IMR-90 (cell line): ENCODE measurements around the gene TSKU. TPM values are rescaled to one million over a fixed set of nuclear protein-coding genes. Genes with fewer than 3 reads are reported as not detected.
A peak's percentile ranks its signal among the peaks of the same experiment; 100 is the strongest.

Experiments used
- ATAC-seq: fragments of 200-7000 bp; cut with Tn5 transposase; 2 replicates; pipeline ENCODE4 v1.9.1; 2020; ENCODE audit warnings: low read depth, mild to moderate bottlenecking, moderate library complexity
- BruUV-seq: library from RNA; stranded (reverse); fragments of 400-500 nt; replicated peaks from 2 replicates; lab custom pipeline; 2021; lab: Mats Ljungman, UMichigan
- CTCF ChIA-PET: fragments of 300-600 bp; formaldehyde crosslinking; extraction: SDS; loops from one replicate; lab custom pipeline; 2021; ENCODE audit warnings: antibody characterized with exemption; lab: Yijun Ruan, JAX
- POLR2A ChIA-PET: fragments of 300-600 bp; sonication (Branson Sonifier 250); formaldehyde crosslinking; loops from one replicate; lab custom pipeline; 2022; ENCODE audit warnings: antibody characterized with exemption; ENCODE audit not compliant: unreplicated experiment; lab: Charles Lee
- DNase-seq: peaks from one replicate; pipeline ENCODE4 v3.0.0; 2013
- H2AFZ ChIP-seq: replicated peaks from 2 replicates; pipeline ENCODE3; 2013; ENCODE audit warnings: low read length, mild to moderate bottlenecking; ENCODE audit not compliant: poor library complexity
- H2AK5ac ChIP-seq: 2 replicates; pipeline ENCODE4 v1.6.1; 2013; ENCODE audit warnings: low read depth, low read length, inconsistent platforms
- H2AK9ac ChIP-seq: replicated peaks from 2 replicates; pipeline ENCODE3; 2013; ENCODE audit warnings: mild to moderate bottlenecking, low read depth, low read length, moderate library complexity; ENCODE audit not compliant: poor library complexity
- H2BK120ac ChIP-seq: 2 replicates; pipeline ENCODE4 v1.6.1; 2013; ENCODE audit warnings: low read depth, low read length, inconsistent platforms
- H2BK15ac ChIP-seq: 3 replicates; pipeline ENCODE4 v1.6.1; 2013; ENCODE audit warnings: low read depth, low read length, inconsistent platforms
- H2BK20ac ChIP-seq: 2 replicates; pipeline ENCODE4 v1.6.1; 2013; ENCODE audit warnings: low read depth, mild to moderate bottlenecking, inconsistent platforms, low read length, moderate library complexity
- H2BK5ac ChIP-seq: 2 replicates; pipeline ENCODE4 v1.6.1; 2013; ENCODE audit warnings: mild to moderate bottlenecking, low read depth, low read length, inconsistent platforms; ENCODE audit not compliant: poor library complexity, severe bottlenecking
- H3K14ac ChIP-seq: replicated peaks from 2 replicates; pipeline ENCODE4 v1.6.1; 2013; ENCODE audit warnings: low read depth, low read length, inconsistent platforms
- H3K18ac ChIP-seq: 2 replicates; pipeline ENCODE4 v1.6.1; 2013; ENCODE audit warnings: low read depth, low read length, control low read depth
- H3K23ac ChIP-seq: 2 replicates; pipeline ENCODE4 v1.6.1; 2013; ENCODE audit warnings: low read depth, low read length, inconsistent platforms
- H3K27ac ChIP-seq: 2 replicates; pipeline ENCODE4 v1.5.1; 2013; ENCODE audit warnings: mild to moderate bottlenecking, control low read depth, low read length; ENCODE audit not compliant: insufficient read depth
- H3K27me3 ChIP-seq: 2 replicates; pipeline ENCODE4 v1.6.1; 2013; ENCODE audit warnings: low read length; ENCODE audit not compliant: control insufficient read depth, insufficient read depth
- H3K36me3 ChIP-seq: 2 replicates; pipeline ENCODE4 v1.6.1; 2013; ENCODE audit warnings: low read length, mixed read lengths; ENCODE audit not compliant: control insufficient read depth, insufficient read depth
- H3K4ac ChIP-seq: 2 replicates; pipeline ENCODE4 v1.6.1; 2013; ENCODE audit warnings: low read depth, low read length, inconsistent platforms
- H3K4me1 ChIP-seq: 2 replicates; pipeline ENCODE4 v1.6.1; 2013; ENCODE audit warnings: low read length, mixed read lengths; ENCODE audit not compliant: control insufficient read depth, insufficient read depth
- H3K4me2 ChIP-seq: 2 replicates; pipeline ENCODE4 v1.6.1; 2013; ENCODE audit warnings: low read depth, mild to moderate bottlenecking, control low read depth, low read length, moderate library complexity
- H3K4me3 ChIP-seq: 2 replicates; pipeline ENCODE4 v1.5.1; 2013; ENCODE audit warnings: low read depth, mild to moderate bottlenecking, control low read depth, low read length, moderate library complexity; ENCODE audit not compliant: insufficient read depth
- H3K56ac ChIP-seq: 2 replicates; pipeline ENCODE4 v1.6.1; 2013; ENCODE audit warnings: low read length, inconsistent platforms; ENCODE audit not compliant: insufficient read depth; ENCODE audit errors: extremely low read depth
- H3K79me1 ChIP-seq, 2 experiments: 2 replicates each; pipeline ENCODE4 v1.6.1; 2013; ENCODE audit warnings: low read length in 2 of 2, inconsistent platforms in 1 of 2, low read depth in 1 of 2
- H3K9ac ChIP-seq: 2 replicates; pipeline ENCODE4 v1.6.1; 2013; ENCODE audit warnings: low read depth, low read length, control low read depth
- H3K9me1 ChIP-seq: 2 replicates; pipeline ENCODE4 v1.6.1; 2013; ENCODE audit warnings: low read length, inconsistent platforms; ENCODE audit not compliant: insufficient read depth
- H3K9me3 ChIP-seq: 2 replicates; pipeline ENCODE4 v1.6.1; 2013; ENCODE audit warnings: low read length; ENCODE audit not compliant: control insufficient read depth, insufficient read depth
- H4K20me1 ChIP-seq: 2 replicates; pipeline ENCODE4 v1.6.1; 2013; ENCODE audit warnings: low read length, inconsistent platforms; ENCODE audit not compliant: insufficient read depth
- H4K5ac ChIP-seq: 2 replicates; pipeline ENCODE4 v1.6.1; 2013; ENCODE audit warnings: mild to moderate bottlenecking, low read depth, low read length, control low read depth
- H4K8ac ChIP-seq, 2 experiments: 2 replicates each; pipeline ENCODE4 v1.6.1; 2013; ENCODE audit warnings: low read depth in 2 of 2, low read length in 2 of 2, control low read depth in 1 of 2, inconsistent platforms in 1 of 2
- H4K91ac ChIP-seq: 2 replicates; pipeline ENCODE4 v1.6.1; 2013; ENCODE audit warnings: low read depth, low read length, inconsistent platforms; ENCODE audit not compliant: insufficient read depth
- CEBPB ChIP-seq: IDR thresholded peaks from 2 replicates; pipeline ENCODE4 v1.6.1; 2012; ENCODE audit warnings: low read depth, low read length, improper control_type of control experiment
- NFE2L2 ChIP-seq: fragments of 150-350 bp; IDR thresholded peaks from 2 replicates; pipeline ENCODE4 v1.6.1; 2016; ENCODE audit warnings: low read depth, mild to moderate bottlenecking, low read length
- RAD21 ChIP-seq: IDR thresholded peaks from 2 replicates; pipeline ENCODE4 v1.6.1; 2012; ENCODE audit warnings: low read length, improper control_type of control experiment
- SMC3 ChIP-seq: fragments of 150-350 bp; IDR thresholded peaks from 2 replicates; pipeline ENCODE4 v1.6.1; 2016; ENCODE audit warnings: low read depth, mild to moderate bottlenecking, antibody characterized with exemption, low read length, moderate library complexity
- WGBS, 2 experiments: methylation state at CpG; one replicate each; pipeline versions ENCODE4 v1.1.5 to v1.1.7; 2013; ENCODE audit warnings: missing lambda C conversion rate in 2 of 2; ENCODE audit not compliant: insufficient read length in 1 of 2; ENCODE audit errors: extremely low coverage in 2 of 2; 5-methylcytosine and 5-hydroxymethylcytosine counted together
- dilution Hi-C: fragments of 300-500 bp; cut with HindIII; formaldehyde crosslinking; loops from one replicate; pipeline ENCODE4 v1.14.3; 2018; ENCODE audit warnings: low sequenced_read_pairs; ENCODE audit not compliant: unreplicated experiment
- in situ Hi-C: fragments of 300-500 bp; cut with MboI; formaldehyde crosslinking; loops from 3 replicates; pipeline ENCODE4 v1.14.3; 2019; ENCODE audit warnings: low sequenced_read_pairs, inconsistent platforms, mixed read lengths
- intact Hi-C: fragments of 100-400 bp; cut with micrococcal nuclease; formaldehyde crosslinking; loops from 2 replicates; pipeline ENCODE4 v1.10.0; 2022
- polyA plus RNA-seq, 3 experiments: library from polyadenylated mRNA; depleted of rRNA; stranded (reverse); fragments of >200 nt; gene quantifications; 2 replicates each; pipeline ENCODE4 v1.2.3, GENCODE V29; 2012; ENCODE audit warnings: low replicate concordance in 1 of 3
- total RNA-seq: library from RNA; depleted of rRNA; stranded (reverse); fragments of >200 nt; gene quantifications from 2 replicates; pipeline ENCODE4 v1.2.3, GENCODE V29; 2012
- TF ChIP-seq, protein P1 (sequence below): conservative IDR thresholded peaks from 2 replicates; pipeline ENCODE4 v1.5.1; 2012; ENCODE audit warnings: mild to moderate bottlenecking, low read depth, low read length, improper control_type of control experiment

Gene TSKU
- total and polyA plus RNA-seq, 2 of the 4 experiments (the other 2 are of a cell fraction) = 6.8 to 26.6 TPM

GRCh38 chr11:76837696-76838677 lies 54.8 kb downstream of the TSKU start (continued):
- TF ChIP-seq RAD21 (no peak), NFE2L2 (no peak)

DNA sequence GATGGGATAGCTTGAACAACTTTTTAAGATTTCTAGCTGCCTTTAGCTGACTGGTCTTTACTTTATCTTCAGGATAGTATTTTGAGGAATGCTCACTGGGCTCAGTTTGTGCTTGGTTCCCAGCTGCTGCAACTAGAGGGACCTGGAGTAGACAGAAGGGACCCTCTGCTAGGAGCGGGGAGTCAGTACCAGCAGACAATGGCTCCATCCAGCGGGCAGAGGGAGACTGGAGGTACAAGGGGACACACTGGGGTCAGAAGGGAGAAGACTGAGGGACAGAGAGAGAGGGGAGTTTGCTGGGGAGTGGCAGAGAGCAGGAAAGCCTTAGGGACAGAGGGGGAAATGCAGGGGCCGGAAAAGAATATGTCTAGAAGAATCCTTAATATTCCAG lies 55.5 kb downstream of the TSKU start:
- peak; percentile 25; the same call in 1 of the 2 replicates for ATAC-seq
- dilution Hi-C loops = no loop called here
- CTCF ChIA-PET = no interaction called here

More for the DNA sequence above, 55.5 kb downstream of the TSKU start:
- no peak overlapping the region for H3K9ac ChIP-seq
- H3K4me2 ChIP-seq = no peak overlapping the region
- H3K23ac ChIP-seq = no peak overlapping the region
- no peak overlapping the region for H3K14ac ChIP-seq
- no peak overlapping the region for H2AK9ac ChIP-seq
- 0% methylated on average over 1 of the region's 3 CpGs; no CpG with 5 or more reads in 1 of the 2 experiments for WGBS, 2 experiments
- no peak overlapping the region for H3K27ac ChIP-seq
- no peak overlapping the region for H3K4ac ChIP-seq
- H4K20me1 ChIP-seq = no peaks in the 10 kb centered on the region
- no peak overlapping the region for H4K91ac ChIP-seq
- H4K5ac ChIP-seq = no peak overlapping the region
- POLR2A ChIA-PET = no interaction called here
- H2AFZ ChIP-seq = no peak overlapping the region
- no peak for DNase-seq
- peaks cover 55% of the 10 kb centered on the region for H3K27me3 ChIP-seq
- H2BK120ac ChIP-seq = no peak overlapping the region
- in situ Hi-C loops (no loop called here), intact Hi-C loops (loop anchor here (1.0 kb wide), 1 partner anchor 104 kb away; no protein-coding TSS in a partner anchor)
- H3K18ac ChIP-seq = no peak overlapping the region
- H3K56ac ChIP-seq = no peak overlapping the region
- H2AK5ac ChIP-seq = no peak overlapping the region
- no peak overlapping the region for H2BK15ac ChIP-seq
- no TSS peak for BruUV-seq
- H3K36me3 ChIP-seq = no peaks in the 10 kb centered on the region
- H2BK5ac ChIP-seq = no peak overlapping the region
- no peak overlapping the region for H2BK20ac ChIP-seq
- 0 out of 2 replicates have a peak, but pooled peaks cover 3% of the 10 kb centered on the region for H3K9me1 ChIP-seq
- H3K4me1 ChIP-seq = peaks cover 5% of the 10 kb centered on the region; the same call in 1 of the 2 replicates
- H4K8ac ChIP-seq = no peak overlapping the region
- TF ChIP-seq, protein P1, sequence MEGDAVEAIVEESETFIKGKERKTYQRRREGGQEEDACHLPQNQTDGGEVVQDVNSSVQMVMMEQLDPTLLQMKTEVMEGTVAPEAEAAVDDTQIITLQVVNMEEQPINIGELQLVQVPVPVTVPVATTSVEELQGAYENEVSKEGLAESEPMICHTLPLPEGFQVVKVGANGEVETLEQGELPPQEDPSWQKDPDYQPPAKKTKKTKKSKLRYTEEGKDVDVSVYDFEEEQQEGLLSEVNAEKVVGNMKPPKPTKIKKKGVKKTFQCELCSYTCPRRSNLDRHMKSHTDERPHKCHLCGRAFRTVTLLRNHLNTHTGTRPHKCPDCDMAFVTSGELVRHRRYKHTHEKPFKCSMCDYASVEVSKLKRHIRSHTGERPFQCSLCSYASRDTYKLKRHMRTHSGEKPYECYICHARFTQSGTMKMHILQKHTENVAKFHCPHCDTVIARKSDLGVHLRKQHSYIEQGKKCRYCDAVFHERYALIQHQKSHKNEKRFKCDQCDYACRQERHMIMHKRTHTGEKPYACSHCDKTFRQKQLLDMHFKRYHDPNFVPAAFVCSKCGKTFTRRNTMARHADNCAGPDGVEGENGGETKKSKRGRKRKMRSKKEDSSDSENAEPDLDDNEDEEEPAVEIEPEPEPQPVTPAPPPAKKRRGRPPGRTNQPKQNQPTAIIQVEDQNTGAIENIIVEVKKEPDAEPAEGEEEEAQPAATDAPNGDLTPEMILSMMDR = peak; percentile 44
- TF ChIP-seq SMC3 = peak; percentile 40; the same call in 1 of the 2 replicates
- peak; percentile 59 for TF ChIP-seq RAD21
- TF ChIP-seq CEBPB = no peak
- H3K4me3 ChIP-seq = no peak overlapping the region
- no peaks in the 10 kb centered on the region for H3K9me3 ChIP-seq
- no peaks in the 10 kb centered on the region for H3K79me1 ChIP-seq
